PC-3 (cell line): ENCODE measurements around the gene TSPAN32.

Experiments
- EZH2 ChIP-seq: fragments of 300-600 bp; sonication (generic); IDR thresholded peaks from one replicate; pipeline ENCODE4 v1.6.1; 2017; ENCODE audit warnings: antibody characterized with exemption, mild to moderate bottlenecking, low read length; ENCODE audit not compliant: unreplicated experiment
- EZH2phosphoT487 ChIP-seq: fragments of 300-600 bp; sonication (generic); IDR thresholded peaks from 2 replicates; pipeline ENCODE4 v1.6.1; 2018; ENCODE audit warnings: mild to moderate bottlenecking, antibody characterized with exemption, low read length, borderline replicate concordance
- TF ChIP-seq, protein P1 (sequence below): fragments of 300-600 bp; sonication (generic); conservative IDR thresholded peaks from 2 replicates; pipeline ENCODE4 v1.5.1; 2017; ENCODE audit warnings: antibody characterized with exemption, low read depth, mild to moderate bottlenecking, low read length

DNA sequence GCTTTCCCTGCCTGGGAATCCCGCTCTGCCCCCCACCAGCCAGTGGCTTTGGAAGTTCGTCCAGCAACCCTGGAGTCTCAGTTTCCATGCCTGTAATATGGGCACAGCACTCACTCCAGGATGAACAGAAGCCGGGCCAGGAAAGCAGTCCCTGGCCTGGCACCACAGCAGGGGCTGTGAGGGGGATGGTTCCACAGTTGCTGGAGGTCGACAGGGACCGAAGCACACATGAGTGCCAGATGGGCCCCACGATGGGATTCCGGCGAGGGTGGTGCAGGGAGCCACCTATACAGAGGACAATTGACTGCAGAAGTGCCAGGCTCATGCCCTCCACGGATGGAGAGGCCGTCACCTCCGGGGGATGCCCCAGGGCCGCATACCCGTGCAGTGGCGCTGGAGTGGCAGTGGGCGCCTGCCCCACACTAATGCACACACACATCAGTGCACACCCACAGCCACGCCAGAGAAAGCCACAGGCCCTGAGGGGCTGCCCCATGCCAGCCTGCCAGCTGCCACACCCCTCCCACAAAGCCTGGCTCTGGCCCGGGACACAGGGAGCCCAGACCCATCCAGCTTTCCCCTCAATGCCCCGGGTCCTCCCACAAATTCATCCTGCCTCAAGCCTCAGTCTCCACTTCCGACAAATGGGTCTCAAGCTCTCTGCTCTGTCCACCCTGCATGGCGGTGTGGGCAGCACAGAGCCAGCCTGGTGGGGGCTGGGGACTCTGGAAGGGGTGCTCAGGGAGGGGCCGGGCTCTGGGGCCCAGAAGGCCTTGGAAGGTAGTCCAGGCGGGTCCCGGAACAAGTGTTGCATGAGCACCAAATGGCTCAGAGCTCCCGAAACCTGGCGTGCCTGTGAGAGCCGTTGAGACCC, 41.1 kb upstream of the TSPAN32 start:
- TF ChIP-seq, protein P1, sequence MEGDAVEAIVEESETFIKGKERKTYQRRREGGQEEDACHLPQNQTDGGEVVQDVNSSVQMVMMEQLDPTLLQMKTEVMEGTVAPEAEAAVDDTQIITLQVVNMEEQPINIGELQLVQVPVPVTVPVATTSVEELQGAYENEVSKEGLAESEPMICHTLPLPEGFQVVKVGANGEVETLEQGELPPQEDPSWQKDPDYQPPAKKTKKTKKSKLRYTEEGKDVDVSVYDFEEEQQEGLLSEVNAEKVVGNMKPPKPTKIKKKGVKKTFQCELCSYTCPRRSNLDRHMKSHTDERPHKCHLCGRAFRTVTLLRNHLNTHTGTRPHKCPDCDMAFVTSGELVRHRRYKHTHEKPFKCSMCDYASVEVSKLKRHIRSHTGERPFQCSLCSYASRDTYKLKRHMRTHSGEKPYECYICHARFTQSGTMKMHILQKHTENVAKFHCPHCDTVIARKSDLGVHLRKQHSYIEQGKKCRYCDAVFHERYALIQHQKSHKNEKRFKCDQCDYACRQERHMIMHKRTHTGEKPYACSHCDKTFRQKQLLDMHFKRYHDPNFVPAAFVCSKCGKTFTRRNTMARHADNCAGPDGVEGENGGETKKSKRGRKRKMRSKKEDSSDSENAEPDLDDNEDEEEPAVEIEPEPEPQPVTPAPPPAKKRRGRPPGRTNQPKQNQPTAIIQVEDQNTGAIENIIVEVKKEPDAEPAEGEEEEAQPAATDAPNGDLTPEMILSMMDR, result no peak
- TF ChIP-seq EZH2phosphoT487 (no peak), EZH2 (no peak)
